ENCODE measurements around the gene PROC.

DNA sequence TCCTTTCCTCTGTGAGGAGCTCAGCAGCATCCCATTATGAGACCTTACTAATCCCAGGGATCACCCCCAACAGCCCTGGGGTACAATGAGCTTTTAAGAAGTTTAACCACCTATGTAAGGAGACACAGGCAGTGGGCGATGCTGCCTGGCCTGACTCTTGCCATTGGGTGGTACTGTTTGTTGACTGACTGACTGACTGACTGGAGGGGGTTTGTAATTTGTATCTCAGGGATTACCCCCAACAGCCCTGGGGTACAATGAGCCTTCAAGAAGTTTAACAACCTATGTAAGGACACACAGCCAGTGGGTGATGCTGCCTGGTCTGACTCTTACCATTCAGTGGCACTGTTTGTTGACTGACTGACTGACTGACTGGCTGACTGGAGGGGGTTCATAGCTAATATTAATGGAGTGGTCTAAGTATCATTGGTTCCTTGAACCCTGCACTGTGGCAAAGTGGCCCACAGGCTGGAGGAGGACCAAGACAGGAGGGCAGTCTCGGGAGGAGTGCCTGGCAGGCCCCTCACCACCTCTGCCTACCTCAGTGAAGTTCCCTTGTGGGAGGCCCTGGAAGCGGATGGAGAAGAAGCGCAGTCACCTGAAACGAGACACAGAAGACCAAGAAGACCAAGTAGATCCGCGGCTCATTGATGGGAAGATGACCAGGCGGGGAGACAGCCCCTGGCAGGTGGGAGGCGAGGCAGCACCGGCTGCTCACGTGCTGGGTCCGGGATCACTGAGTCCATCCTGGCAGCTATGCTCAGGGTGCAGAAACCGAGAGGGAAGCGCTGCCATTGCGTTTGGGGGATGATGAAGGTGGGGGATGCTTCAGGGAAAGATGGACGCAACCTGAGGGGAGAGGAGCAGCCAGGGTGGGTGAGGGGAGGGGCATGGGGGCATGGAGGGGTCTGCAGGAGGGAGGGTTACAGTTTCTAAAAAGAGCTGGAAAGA is 7.6 kb downstream of the PROC start:
- TF ChIP-seq, protein P1, sequence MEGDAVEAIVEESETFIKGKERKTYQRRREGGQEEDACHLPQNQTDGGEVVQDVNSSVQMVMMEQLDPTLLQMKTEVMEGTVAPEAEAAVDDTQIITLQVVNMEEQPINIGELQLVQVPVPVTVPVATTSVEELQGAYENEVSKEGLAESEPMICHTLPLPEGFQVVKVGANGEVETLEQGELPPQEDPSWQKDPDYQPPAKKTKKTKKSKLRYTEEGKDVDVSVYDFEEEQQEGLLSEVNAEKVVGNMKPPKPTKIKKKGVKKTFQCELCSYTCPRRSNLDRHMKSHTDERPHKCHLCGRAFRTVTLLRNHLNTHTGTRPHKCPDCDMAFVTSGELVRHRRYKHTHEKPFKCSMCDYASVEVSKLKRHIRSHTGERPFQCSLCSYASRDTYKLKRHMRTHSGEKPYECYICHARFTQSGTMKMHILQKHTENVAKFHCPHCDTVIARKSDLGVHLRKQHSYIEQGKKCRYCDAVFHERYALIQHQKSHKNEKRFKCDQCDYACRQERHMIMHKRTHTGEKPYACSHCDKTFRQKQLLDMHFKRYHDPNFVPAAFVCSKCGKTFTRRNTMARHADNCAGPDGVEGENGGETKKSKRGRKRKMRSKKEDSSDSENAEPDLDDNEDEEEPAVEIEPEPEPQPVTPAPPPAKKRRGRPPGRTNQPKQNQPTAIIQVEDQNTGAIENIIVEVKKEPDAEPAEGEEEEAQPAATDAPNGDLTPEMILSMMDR (IDR thresholded peaks at IDR 0.05), result no peak
- TF ChIP-seq POLR2A (IDR thresholded peaks at IDR 0.05), result no peak
